Measurements from ENCODE around the gene GALNT10.

Gene GALNT10

GRCh38 chr5:154410786-154411185, 220.3 kb downstream of the GALNT10 start:
- no peak for DNase-seq

- DNase-seq = no peak
Measured at GRCh38 chr5:154411338-154411737, 220.8 kb downstream of the GALNT10 start.

GRCh38 chr5:154412316-154412715, 221.8 kb downstream of the GALNT10 start:
- DNase-seq = no peak

- no peak for DNase-seq
Measured at GRCh38 chr5:154412925-154413324, 222.4 kb downstream of the GALNT10 start.

GRCh38 chr5:154415114-154415513, 224.6 kb downstream of the GALNT10 start:
- no peak for DNase-seq

- DNase-seq = no peak
Measured at GRCh38 chr5:154418344-154418820, 227.8 kb downstream of the GALNT10 start.

GRCh38 chr5:154419236-154419635, 228.7 kb downstream of the GALNT10 start:
- no peak for DNase-seq

GRCh38 chr5:154421868-154422267, 231.3 kb downstream of the GALNT10 start:
- no peak for DNase-seq

- DNase-seq = no peak
Measured at GRCh38 chr5:154422298-154422697, 231.8 kb downstream of the GALNT10 start.

- no peak for DNase-seq
Measured at GRCh38 chr5:154428208-154428607, 237.7 kb downstream of the GALNT10 start.

- no peak for DNase-seq
Measured at GRCh38 chr5:154429341-154429740, 238.8 kb downstream of the GALNT10 start.

- DNase-seq = no peak
Measured at GRCh38 chr5:154430466-154430865, 239.9 kb downstream of the GALNT10 start.

GRCh38 chr5:154430961-154431630, 240.6 kb downstream of the GALNT10 start:
- DNase-seq = no peak

- DNase-seq = no peak
Measured at GRCh38 chr5:154435226-154435625, 244.7 kb downstream of the GALNT10 start.

- no peak for DNase-seq
Measured at GRCh38 chr5:154437281-154437965, 246.9 kb downstream of the GALNT10 start.

- DNase-seq = no peak
Measured at GRCh38 chr5:154440540-154440939, 250.0 kb downstream of the GALNT10 start.

- DNase-seq = no peak
Measured at GRCh38 chr5:154442801-154443200, 252.3 kb downstream of the GALNT10 start.

GRCh38 chr5:154444556-154445421, 254.3 kb downstream of the GALNT10 start:
- no peak for DNase-seq

- DNase-seq = peak; percentile 82
Measured at GRCh38 chr5:154445422-154446194, 255.1 kb downstream of the GALNT10 start, which contains the start of gene SAP30L. SAP30L (plus strand) TSS chr5:154445997; CDS start chr5:154446605, 608 bp downstream.

GRCh38 chr5:154446195-154447088, 255.9 kb downstream of the GALNT10 start:
- DNase-seq = peak; percentile 43

GRCh38 chr5:154447089-154447725, 256.7 kb downstream of the GALNT10 start:
- no peak for DNase-seq

All from NCI-H2227 treated with DMSO at 0.1 percent for 48 hours (cell line).